ENCODE data around the gene PMF1.

GRCh38 chr1:156165083-156165482 lies 47.7 kb upstream of the PMF1 start:
- no peak for TF ChIP-seq CTCF (IDR thresholded peaks at IDR 0.05 in 4 of 5, conservative IDR thresholded peaks at IDR 0.05 in 1 of 5)
- TF ChIP-seq POLR2A (IDR thresholded peaks at IDR 0.05), result no peak

Data from gastrocnemius medialis (tissue), 4 donors.